ENCODE data around the gene TBX18. TPM values are rescaled to one million over a fixed set of nuclear protein-coding genes. Genes with fewer than 3 reads are reported as not detected.

Gene TBX18
- total and polyA plus RNA-seq, 12 donors = 1.0 to 10.4 (median 2.9) TPM

- no peak for DNase-seq
- no peaks in the 10 kb centered on the region for H3K36me3 ChIP-seq (replicated peaks in 1 of 2)
- WGBS, 4 donors = 51 to 78% (median 57%) methylated on average over 1 of the region's 1 CpG
- no peaks in the 10 kb centered on the region for H3K27me3 ChIP-seq
- no peak overlapping the region for H3K4me3 ChIP-seq
- intact Hi-C loops (cut with DNase I) = no loop called here
- no peaks in the 10 kb centered on the region for H3K4me1 ChIP-seq (replicated peaks in 1 of 2)
- H3K27ac ChIP-seq = no peak overlapping the region
- no peak for TF ChIP-seq CTCF (IDR thresholded peaks at IDR 0.05)
- H3K9me3 ChIP-seq (replicated peaks in 1 of 3) = no peaks in the 10 kb centered on the region
Observed at GRCh38 chr6:84805145-84805544, 40.7 kb upstream of the TBX18 start.

GRCh38 chr6:84804720-84805119 lies 40.3 kb upstream of the TBX18 start:
- Histone ChIP-seq H3K27ac (no peak overlapping the region), H3K4me3 (no peak overlapping the region), H3K27me3 (no peaks in the 10 kb centered on the region), H3K36me3 (replicated peaks in 1 of 2) (no peaks in the 10 kb centered on the region), H3K4me1 (replicated peaks in 1 of 2) (no peaks in the 10 kb centered on the region), H3K9me3 (replicated peaks in 1 of 3) (no peaks in the 10 kb centered on the region)
- TF ChIP-seq POLR2A (IDR thresholded peaks at IDR 0.05) (no peak), CTCF (IDR thresholded peaks at IDR 0.05) (no peak)
- WGBS, 4 donors = 67 to 83% (median 75%) methylated on average over 3 of the region's 3 CpGs
- no peak for DNase-seq
- intact Hi-C loops (cut with DNase I) = no loop called here

GRCh38 chr6:84801250-84801649 lies 36.9 kb upstream of the TBX18 start:
- TF ChIP-seq POLR2A (IDR thresholded peaks at IDR 0.05) = no peak
- no peak for TF ChIP-seq CTCF (IDR thresholded peaks at IDR 0.05)
- Histone ChIP-seq H3K4me3 (no peak overlapping the region), H3K9me3 (replicated peaks in 1 of 3) (no peaks in the 10 kb centered on the region), H3K27me3 (no peaks in the 10 kb centered on the region), H3K4me1 (replicated peaks in 1 of 2) (no peaks in the 10 kb centered on the region), H3K36me3 (replicated peaks in 1 of 2) (no peaks in the 10 kb centered on the region), H3K27ac (no peak overlapping the region)
- intact Hi-C loops (cut with DNase I) = no loop called here
- no peak for DNase-seq
- WGBS, 4 donors = 56 to 72% (median 61%) methylated on average over 3 of the region's 3 CpGs

- TF ChIP-seq CTCF (IDR thresholded peaks at IDR 0.05) (no peak), POLR2A (IDR thresholded peaks at IDR 0.05) (no peak)
- H3K27ac ChIP-seq = no peak overlapping the region
- DNase-seq = no peak
- H3K36me3 ChIP-seq (replicated peaks in 1 of 2) = no peaks in the 10 kb centered on the region
- no peaks in the 10 kb centered on the region for H3K9me3 ChIP-seq (replicated peaks in 1 of 3)
- no peak overlapping the region for H3K4me3 ChIP-seq
- no peaks in the 10 kb centered on the region for H3K4me1 ChIP-seq (replicated peaks in 1 of 2)
- intact Hi-C loops (cut with DNase I) = no loop called here
- WGBS, 4 donors = 10 to 45% (median 37%) methylated on average over 1 of the region's 1 CpG
- H3K27me3 ChIP-seq = no peaks in the 10 kb centered on the region
Observed at GRCh38 chr6:84798257-84798656, 33.9 kb upstream of the TBX18 start.

All from adrenal gland (tissue), 12 donors.